ENCODE results near the gene GRAP2. TPM values are rescaled to one million over a fixed set of nuclear protein-coding genes. Genes with fewer than 3 reads are reported as not detected.

The GRAP2 gene
- total RNA-seq, 1 donor from 2014 or later, result 12.3 TPM

DNA sequence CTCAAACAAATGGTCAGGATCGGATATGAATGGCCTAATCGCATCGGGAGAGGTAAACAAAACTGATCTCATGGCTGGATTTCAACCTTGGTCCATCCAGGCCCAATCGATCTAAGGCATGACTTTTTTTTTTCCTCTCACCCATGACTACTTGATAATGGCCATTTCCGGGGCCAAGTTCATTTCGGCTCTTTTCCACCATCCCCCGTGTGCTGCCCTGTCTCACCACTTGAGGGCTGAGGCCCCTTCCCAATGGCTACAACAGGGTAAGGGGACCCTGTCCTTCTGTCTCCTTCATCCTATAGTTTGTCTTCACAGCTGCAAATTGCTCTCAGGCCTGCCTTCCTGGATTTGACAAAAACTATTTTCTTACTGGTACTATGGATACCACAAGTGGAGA, 26.7 kb downstream of the GRAP2 start:
- no peak for DNase-seq (ENCODE audit: extremely low spot score in 2 of 2)
- Histone ChIP-seq H3K4me1 (no peaks in the 10 kb centered on the region), H3K27me3 (no peaks in the 10 kb centered on the region), H3K9me3 (no peaks in the 10 kb centered on the region), H3K4me3 (no peak overlapping the region), H3K36me3 (no peaks in the 10 kb centered on the region), H3K27ac (no peak overlapping the region)
- TF ChIP-seq, protein P1, sequence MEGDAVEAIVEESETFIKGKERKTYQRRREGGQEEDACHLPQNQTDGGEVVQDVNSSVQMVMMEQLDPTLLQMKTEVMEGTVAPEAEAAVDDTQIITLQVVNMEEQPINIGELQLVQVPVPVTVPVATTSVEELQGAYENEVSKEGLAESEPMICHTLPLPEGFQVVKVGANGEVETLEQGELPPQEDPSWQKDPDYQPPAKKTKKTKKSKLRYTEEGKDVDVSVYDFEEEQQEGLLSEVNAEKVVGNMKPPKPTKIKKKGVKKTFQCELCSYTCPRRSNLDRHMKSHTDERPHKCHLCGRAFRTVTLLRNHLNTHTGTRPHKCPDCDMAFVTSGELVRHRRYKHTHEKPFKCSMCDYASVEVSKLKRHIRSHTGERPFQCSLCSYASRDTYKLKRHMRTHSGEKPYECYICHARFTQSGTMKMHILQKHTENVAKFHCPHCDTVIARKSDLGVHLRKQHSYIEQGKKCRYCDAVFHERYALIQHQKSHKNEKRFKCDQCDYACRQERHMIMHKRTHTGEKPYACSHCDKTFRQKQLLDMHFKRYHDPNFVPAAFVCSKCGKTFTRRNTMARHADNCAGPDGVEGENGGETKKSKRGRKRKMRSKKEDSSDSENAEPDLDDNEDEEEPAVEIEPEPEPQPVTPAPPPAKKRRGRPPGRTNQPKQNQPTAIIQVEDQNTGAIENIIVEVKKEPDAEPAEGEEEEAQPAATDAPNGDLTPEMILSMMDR (IDR thresholded peaks at IDR 0.05), result no peak
- no peak for TF ChIP-seq POLR2A (IDR thresholded peaks at IDR 0.05)
- TF ChIP-seq POLR2AphosphoS5 (IDR thresholded peaks at IDR 0.05; ENCODE audit: insufficient read depth in 1 of 2, low read depth in 1 of 2), result no peak
- intact Hi-C loops (cut with DNase I), result no loop called here

DNA sequence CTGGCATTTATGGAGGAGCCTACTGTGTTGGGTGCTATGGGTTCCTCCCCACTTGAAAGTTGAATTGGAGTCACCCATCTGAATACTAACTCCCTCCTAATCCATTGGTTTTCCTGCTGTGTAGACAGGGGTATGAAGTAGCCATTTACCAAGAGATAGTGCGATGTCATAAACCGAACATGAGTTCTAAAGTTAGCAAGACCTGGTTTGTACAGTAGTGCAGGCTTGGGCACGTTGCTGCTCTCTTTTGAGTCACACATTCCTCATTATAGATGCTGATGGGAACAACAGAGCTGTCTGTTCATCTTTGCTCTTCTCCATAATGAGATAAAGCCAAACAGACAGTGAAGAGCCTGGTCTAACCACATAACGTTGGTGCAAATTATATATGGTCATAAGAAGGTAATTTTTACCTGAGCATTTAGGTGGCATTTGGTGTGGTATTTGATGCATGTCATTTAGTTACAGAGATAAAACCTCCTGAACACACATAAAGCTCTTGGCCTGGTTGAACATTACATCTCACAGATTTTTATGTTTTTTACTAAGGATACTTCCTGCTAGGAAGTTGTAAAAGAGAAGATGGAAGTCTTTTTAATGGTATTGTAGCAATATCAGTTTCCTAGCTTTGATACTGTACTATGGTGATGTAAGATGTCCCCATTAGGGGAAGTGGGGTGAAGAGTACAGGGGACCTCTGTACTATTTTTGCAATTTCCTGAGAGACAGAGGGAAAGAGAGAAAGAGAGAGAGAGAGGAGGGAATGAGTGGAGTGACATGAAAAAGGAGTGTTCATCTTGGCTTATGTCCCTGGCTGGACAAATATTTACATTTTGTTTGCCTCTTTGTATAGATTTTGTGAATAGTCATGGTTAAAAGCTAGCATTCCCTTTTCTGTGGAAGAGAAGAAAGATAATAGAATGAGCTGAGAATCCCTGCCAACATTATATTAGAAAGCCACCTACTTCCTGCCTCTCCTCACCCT, 27.9 kb downstream of the GRAP2 start:
- no peaks in the 10 kb centered on the region for H3K9me3 ChIP-seq
- no peaks in the 10 kb centered on the region for H3K36me3 ChIP-seq
- TF ChIP-seq, protein P1 (IDR thresholded peaks at IDR 0.05), result no peak
- TF ChIP-seq POLR2A (IDR thresholded peaks at IDR 0.05) (no peak), POLR2AphosphoS5 (IDR thresholded peaks at IDR 0.05; ENCODE audit: insufficient read depth in 1 of 2, low read depth in 1 of 2) (no peak)
- H3K4me1 ChIP-seq, result no peaks in the 10 kb centered on the region
- no peak overlapping the region for H3K4me3 ChIP-seq
- DNase-seq (ENCODE audit: extremely low spot score in 2 of 2), result no peak
- H3K27ac ChIP-seq, result no peak overlapping the region
- H3K27me3 ChIP-seq, result no peaks in the 10 kb centered on the region
- intact Hi-C loops (cut with DNase I), result no loop called here

DNA sequence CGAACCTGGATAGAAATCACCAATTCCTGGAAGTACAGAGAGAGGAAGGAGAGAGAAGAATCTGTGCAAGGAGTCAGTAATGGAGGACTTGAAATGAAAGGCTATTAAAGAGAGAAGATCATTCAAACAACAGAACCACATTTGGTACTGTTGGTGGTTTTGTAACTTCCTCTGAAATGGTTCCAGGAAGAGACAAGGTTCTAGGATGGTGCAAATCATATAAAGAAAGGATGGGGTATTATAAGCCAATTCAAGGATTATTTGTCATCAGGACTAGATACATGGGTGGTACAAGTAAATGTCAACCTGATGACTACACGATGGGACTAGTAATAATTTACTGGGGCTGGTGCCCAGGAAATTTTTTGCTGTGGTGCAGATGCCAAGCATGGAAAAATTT, 30.4 kb downstream of the GRAP2 start:
- Histone ChIP-seq H3K9me3 (no peaks in the 10 kb centered on the region), H3K36me3 (no peaks in the 10 kb centered on the region), H3K27me3 (no peaks in the 10 kb centered on the region), H3K27ac (no peak overlapping the region), H3K4me1 (no peaks in the 10 kb centered on the region), H3K4me3 (no peak overlapping the region)
- DNase-seq (ENCODE audit: extremely low spot score in 2 of 2), result no peak
- intact Hi-C loops (cut with DNase I), result no loop called here
- TF ChIP-seq POLR2AphosphoS5 (IDR thresholded peaks at IDR 0.05; ENCODE audit: insufficient read depth in 1 of 2, low read depth in 1 of 2) (no peak), POLR2A (IDR thresholded peaks at IDR 0.05) (no peak)
- TF ChIP-seq, protein P1 (IDR thresholded peaks at IDR 0.05), result no peak

DNA sequence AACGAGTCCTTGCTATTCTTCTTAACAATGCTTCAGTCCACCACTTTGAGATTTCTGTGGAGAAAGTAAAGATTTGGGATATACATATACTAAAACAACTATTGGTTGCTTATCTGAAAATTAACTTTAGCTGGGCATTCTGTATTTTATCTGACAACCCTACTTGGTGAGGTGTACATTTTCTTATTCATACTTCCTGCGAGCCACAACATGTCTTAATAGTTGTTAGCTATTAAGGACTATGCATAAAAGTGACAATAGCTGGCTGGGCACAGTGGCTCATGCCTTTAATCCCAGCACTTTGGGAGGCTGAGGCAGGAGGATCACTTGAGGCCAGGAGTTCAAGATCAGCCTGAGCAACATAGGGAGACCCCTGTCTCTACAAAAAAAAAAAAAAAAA, 31.3 kb downstream of the GRAP2 start:
- H3K27ac ChIP-seq, result no peak overlapping the region
- intact Hi-C loops (cut with DNase I), result no loop called here
- no peaks in the 10 kb centered on the region for H3K4me1 ChIP-seq
- H3K27me3 ChIP-seq, result no peaks in the 10 kb centered on the region
- H3K36me3 ChIP-seq, result no peaks in the 10 kb centered on the region
- no peaks in the 10 kb centered on the region for H3K9me3 ChIP-seq
- no peak for DNase-seq (ENCODE audit: extremely low spot score in 2 of 2)
- TF ChIP-seq POLR2AphosphoS5 (IDR thresholded peaks at IDR 0.05; ENCODE audit: insufficient read depth in 1 of 2, low read depth in 1 of 2) (no peak), POLR2A (IDR thresholded peaks at IDR 0.05) (no peak)
- TF ChIP-seq, protein P1 (IDR thresholded peaks at IDR 0.05), result no peak
- no peak overlapping the region for H3K4me3 ChIP-seq

All from vagina (tissue), 2 donors.